ENCODE measurements around the gene SOS1.

Gene SOS1

DNA sequence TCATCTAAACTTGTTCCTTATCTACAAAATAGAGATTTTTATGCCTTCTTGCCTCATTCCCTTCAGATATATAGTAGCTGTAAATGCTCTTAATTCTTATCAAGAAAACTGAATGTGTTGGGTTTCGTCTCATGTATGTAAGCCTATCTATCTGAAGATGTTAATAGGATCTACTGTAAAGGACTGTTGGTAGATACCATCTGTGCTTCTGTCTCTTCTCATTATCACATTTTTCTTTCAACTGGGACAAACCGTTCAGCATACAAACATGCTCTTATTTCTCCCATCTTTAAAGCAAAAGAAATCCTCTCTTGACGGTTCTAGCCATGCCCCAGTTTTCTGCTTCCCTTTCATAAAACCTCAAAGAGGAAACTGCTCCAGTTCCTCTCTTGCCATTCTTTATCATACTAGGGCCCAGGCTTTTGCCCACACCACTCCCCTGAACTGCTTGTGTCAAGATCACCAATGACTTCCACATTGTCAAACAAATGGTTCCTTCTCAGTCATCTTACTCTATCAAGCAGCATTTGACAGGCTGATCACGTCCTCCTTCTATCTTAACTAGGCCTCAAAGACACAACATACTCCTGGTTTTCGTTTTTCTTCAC lies 142.5 kb downstream of the SOS1 start:
- no peak for FAIRE-seq
- no peak for DNase-seq (ENCODE audit: insufficient read length)
- TF ChIP-seq POLR2AphosphoS5 (IDR thresholded peaks at IDR 0.05; ENCODE audit: low read depth, low read length): no peak
- no peak for TF ChIP-seq TAF1 (IDR thresholded peaks at IDR 0.05; ENCODE audit: borderline replicate concordance, low read depth, low read length)
- no peak for TF ChIP-seq POLR2A (IDR thresholded peaks at IDR 0.05; ENCODE audit: low read depth, low read length)

DNA sequence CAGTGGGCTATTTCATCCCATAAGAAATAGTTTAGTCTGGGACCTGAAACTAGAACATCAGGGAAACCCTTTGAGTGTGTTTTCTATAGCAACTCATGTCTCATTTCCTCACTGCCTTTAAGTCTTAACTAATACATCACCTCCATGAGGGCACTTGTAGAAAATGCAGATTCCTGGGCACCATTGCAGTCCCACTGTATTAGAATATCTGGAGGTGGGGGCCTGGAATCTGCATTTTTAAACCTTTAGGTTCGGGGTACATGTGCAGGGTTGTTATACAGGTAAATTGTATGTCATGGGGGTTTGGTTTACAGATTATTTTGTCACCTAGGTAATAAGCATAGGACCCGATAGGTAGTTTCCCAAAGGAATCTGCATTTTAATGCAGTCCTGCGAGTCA lies 143.8 kb downstream of the SOS1 start:
- FAIRE-seq: no peak
- no peak for DNase-seq (ENCODE audit: insufficient read length)
- no peak for TF ChIP-seq POLR2AphosphoS5 (IDR thresholded peaks at IDR 0.05; ENCODE audit: low read depth, low read length)
- TF ChIP-seq TAF1 (IDR thresholded peaks at IDR 0.05; ENCODE audit: borderline replicate concordance, low read depth, low read length): no peak
- no peak for TF ChIP-seq POLR2A (IDR thresholded peaks at IDR 0.05; ENCODE audit: low read depth, low read length)

GRCh38 chr2:38975042-38975441 lies 145.8 kb downstream of the SOS1 start:
- FAIRE-seq (no peak), DNase-seq (ENCODE audit: insufficient read length) (no peak)
- TF ChIP-seq POLR2AphosphoS5 (IDR thresholded peaks at IDR 0.05; ENCODE audit: low read depth, low read length) (no peak), POLR2A (IDR thresholded peaks at IDR 0.05; ENCODE audit: low read depth, low read length) (no peak), TAF1 (IDR thresholded peaks at IDR 0.05; ENCODE audit: borderline replicate concordance, low read depth, low read length) (no peak)

- no peak for DNase-seq (ENCODE audit: insufficient read length)
- no peak for FAIRE-seq
- TF ChIP-seq POLR2A (IDR thresholded peaks at IDR 0.05; ENCODE audit: low read depth, low read length) (no peak), POLR2AphosphoS5 (IDR thresholded peaks at IDR 0.05; ENCODE audit: low read depth, low read length) (no peak), TAF1 (IDR thresholded peaks at IDR 0.05; ENCODE audit: borderline replicate concordance, low read depth, low read length) (no peak)
These were observed 147.6 kb downstream of the SOS1 start for GRCh38 chr2:38973266-38973665.

GRCh38 chr2:38971377-38971776 lies 149.5 kb downstream of the SOS1 start:
- TF ChIP-seq POLR2A (IDR thresholded peaks at IDR 0.05; ENCODE audit: low read depth, low read length): no peak
- TF ChIP-seq TAF1 (IDR thresholded peaks at IDR 0.05; ENCODE audit: borderline replicate concordance, low read depth, low read length): no peak
- TF ChIP-seq POLR2AphosphoS5 (IDR thresholded peaks at IDR 0.05; ENCODE audit: low read depth, low read length): no peak
- FAIRE-seq (no peak), DNase-seq (ENCODE audit: insufficient read length) (no peak)

- DNase-seq (ENCODE audit: insufficient read length) (no peak), FAIRE-seq (no peak)
- no peak for TF ChIP-seq TAF1 (IDR thresholded peaks at IDR 0.05; ENCODE audit: borderline replicate concordance, low read depth, low read length)
- no peak for TF ChIP-seq POLR2AphosphoS5 (IDR thresholded peaks at IDR 0.05; ENCODE audit: low read depth, low read length)
- TF ChIP-seq POLR2A (IDR thresholded peaks at IDR 0.05; ENCODE audit: low read depth, low read length): no peak
These were observed 152.8 kb downstream of the SOS1 start for GRCh38 chr2:38968021-38968420.

DNA sequence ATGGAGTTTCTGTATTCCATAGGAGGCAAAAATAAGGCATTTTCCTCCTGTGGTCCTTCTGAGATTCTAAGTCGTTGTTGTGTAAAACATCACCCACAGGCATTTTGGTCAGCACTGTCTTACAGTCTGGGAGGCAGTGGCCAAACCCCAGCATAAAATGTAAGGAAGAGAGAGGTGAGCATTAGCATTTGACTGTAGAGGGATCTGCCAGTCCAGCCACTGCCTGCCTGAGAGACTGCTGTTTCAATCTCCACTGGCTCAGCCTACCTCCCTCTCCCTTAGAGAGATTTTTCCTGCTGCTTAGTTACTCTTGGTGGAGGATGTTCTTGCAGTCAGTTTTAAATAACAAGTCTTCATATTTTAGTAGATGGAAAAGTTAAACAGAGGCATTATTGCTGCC lies 154.2 kb downstream of the SOS1 start:
- FAIRE-seq (no peak), DNase-seq (ENCODE audit: insufficient read length) (no peak)
- no peak for TF ChIP-seq POLR2AphosphoS5 (IDR thresholded peaks at IDR 0.05; ENCODE audit: low read depth, low read length)

GRCh38 chr2:38966006-38966405 lies 154.8 kb downstream of the SOS1 start:
- no peak for TF ChIP-seq TAF1 (IDR thresholded peaks at IDR 0.05; ENCODE audit: borderline replicate concordance, low read depth, low read length)
- no peak for TF ChIP-seq POLR2A (IDR thresholded peaks at IDR 0.05; ENCODE audit: low read depth, low read length)
- FAIRE-seq (no peak), DNase-seq (ENCODE audit: insufficient read length) (no peak)

DNA sequence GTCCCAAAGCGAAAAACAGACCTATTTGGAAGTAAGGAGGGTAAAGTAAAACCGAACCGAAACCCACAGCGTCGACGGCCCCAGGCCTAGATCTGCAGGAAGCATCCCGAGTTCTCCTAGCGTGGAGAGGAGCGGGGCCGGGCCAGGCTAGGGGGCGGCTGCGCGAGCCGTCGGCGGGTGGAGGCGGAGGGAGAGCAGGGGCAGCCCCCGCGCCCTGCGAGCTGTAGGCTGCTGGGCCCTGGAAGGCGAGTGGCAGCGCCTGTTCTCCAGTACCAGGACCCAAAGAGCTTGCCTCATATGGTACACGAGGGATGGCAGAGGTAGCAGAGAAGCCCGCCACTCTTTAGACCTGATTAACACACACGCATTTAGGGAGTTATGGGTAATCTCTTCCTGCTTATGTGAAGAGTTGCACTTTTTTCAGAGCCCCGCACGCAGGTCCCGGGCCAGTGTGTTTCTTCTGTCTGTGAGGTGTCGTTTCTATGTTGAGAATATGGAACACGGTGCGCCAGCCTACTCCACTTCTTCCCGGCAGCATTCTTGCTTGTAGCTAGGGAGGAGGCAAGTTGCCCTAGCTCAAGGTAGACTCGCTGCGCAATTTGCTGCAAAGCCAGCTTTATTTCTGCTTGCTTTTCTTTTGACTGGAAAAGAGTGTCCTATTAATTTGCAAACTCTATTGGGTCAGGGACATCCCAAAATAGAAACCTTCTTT lies 160.1 kb downstream of the SOS1 start:
- DNase-seq (ENCODE audit: insufficient read length) (no peak), FAIRE-seq (no peak)
- no peak for TF ChIP-seq POLR2AphosphoS5 (IDR thresholded peaks at IDR 0.05; ENCODE audit: low read depth, low read length)
- TF ChIP-seq POLR2A (IDR thresholded peaks at IDR 0.05; ENCODE audit: low read depth, low read length): no peak
- no peak for TF ChIP-seq TAF1 (IDR thresholded peaks at IDR 0.05; ENCODE audit: borderline replicate concordance, low read depth, low read length)

GRCh38 chr2:38959938-38960608 lies 160.8 kb downstream of the SOS1 start:
- DNase-seq (ENCODE audit: insufficient read length) (peak; percentile 12), FAIRE-seq (no peak)
- no peak for TF ChIP-seq TAF1 (IDR thresholded peaks at IDR 0.05; ENCODE audit: borderline replicate concordance, low read depth, low read length)
- TF ChIP-seq POLR2AphosphoS5 (IDR thresholded peaks at IDR 0.05; ENCODE audit: low read depth, low read length): no peak
- TF ChIP-seq POLR2A (IDR thresholded peaks at IDR 0.05; ENCODE audit: low read depth, low read length): no peak

GRCh38 chr2:38959466-38959865 lies 161.4 kb downstream of the SOS1 start:
- TF ChIP-seq POLR2A (IDR thresholded peaks at IDR 0.05; ENCODE audit: low read depth, low read length) (no peak), POLR2AphosphoS5 (IDR thresholded peaks at IDR 0.05; ENCODE audit: low read depth, low read length) (no peak), TAF1 (IDR thresholded peaks at IDR 0.05; ENCODE audit: borderline replicate concordance, low read depth, low read length) (no peak)
- DNase-seq (ENCODE audit: insufficient read length) (no peak), FAIRE-seq (no peak)

GRCh38 chr2:38957972-38958371 lies 162.9 kb downstream of the SOS1 start:
- FAIRE-seq (no peak), DNase-seq (ENCODE audit: insufficient read length) (no peak)
- TF ChIP-seq POLR2A (IDR thresholded peaks at IDR 0.05; ENCODE audit: low read depth, low read length) (no peak), POLR2AphosphoS5 (IDR thresholded peaks at IDR 0.05; ENCODE audit: low read depth, low read length) (no peak), TAF1 (IDR thresholded peaks at IDR 0.05; ENCODE audit: borderline replicate concordance, low read depth, low read length) (no peak)

All from GM12892 (cell line).